GM12874 (cell line): ENCODE measurements around the gene AZIN2.

Source experiments
- TF ChIP-seq, protein P1 (sequence below): IDR thresholded peaks from 2 replicates; pipeline ENCODE4 v1.5.1; 2011; ENCODE audit warnings: low read depth, mild to moderate bottlenecking, control low read depth, low read length, moderate library complexity; ENCODE audit not compliant: insufficient read depth

Gene AZIN2

DNA sequence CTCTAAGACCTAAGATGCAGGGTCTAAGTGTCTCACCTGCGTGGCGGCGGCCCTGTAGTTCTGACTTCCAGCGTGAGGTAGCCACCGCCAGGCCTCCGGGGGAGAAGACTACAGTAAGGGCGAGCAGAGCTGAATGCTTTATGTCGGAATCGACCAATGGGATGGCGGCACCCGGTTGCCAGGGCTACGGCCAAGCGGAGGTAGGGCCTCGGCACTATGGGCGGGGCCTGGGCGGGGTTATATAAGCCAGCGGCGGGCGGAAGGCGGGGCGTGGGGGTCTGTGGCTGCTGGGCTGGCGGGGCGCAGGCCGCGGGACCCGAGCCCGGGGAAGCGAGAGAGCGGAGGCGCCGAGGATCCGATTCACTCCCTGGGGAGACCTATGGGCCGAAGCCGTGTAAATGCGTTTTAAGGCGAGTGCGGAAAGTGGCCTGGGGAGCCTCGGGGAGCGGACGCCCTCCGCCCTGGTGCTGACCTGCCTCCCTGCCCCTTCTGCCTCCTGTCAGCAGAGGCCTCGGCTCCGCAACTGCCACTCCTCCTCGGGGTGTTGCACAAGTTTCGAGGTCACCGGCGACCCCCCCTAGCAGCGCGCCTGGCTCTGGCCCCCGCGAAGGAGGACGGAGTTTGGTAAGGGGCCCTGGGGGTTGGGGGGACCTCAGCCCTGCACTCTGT lies at the start of gene AZIN2:
Gene AZIN2, plus strand, starts transcription at position 269 of the 669 bp plus-strand sequence. CDS start 1,097 bp downstream, outside the sequence.
- TF ChIP-seq, protein P1, sequence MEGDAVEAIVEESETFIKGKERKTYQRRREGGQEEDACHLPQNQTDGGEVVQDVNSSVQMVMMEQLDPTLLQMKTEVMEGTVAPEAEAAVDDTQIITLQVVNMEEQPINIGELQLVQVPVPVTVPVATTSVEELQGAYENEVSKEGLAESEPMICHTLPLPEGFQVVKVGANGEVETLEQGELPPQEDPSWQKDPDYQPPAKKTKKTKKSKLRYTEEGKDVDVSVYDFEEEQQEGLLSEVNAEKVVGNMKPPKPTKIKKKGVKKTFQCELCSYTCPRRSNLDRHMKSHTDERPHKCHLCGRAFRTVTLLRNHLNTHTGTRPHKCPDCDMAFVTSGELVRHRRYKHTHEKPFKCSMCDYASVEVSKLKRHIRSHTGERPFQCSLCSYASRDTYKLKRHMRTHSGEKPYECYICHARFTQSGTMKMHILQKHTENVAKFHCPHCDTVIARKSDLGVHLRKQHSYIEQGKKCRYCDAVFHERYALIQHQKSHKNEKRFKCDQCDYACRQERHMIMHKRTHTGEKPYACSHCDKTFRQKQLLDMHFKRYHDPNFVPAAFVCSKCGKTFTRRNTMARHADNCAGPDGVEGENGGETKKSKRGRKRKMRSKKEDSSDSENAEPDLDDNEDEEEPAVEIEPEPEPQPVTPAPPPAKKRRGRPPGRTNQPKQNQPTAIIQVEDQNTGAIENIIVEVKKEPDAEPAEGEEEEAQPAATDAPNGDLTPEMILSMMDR, result no peak

DNA sequence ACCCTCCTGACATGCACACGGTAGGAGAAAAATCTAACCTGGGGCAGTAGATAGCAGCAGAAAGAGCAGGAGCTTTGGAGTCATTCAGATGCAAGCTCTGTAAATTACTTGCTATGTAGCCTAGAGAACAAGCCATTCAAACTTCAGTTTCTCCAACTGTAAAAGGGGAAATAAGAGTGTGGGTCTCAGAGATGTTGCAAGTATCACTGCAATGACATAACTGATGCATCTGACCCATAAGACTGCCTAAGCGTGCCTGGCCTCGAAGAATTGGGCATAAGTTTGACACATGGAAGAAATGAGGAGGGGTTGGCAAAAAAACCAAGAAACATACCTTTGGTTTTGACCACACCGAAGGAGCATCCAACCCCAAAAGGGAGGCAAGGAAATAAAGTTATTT lies 49.4 kb upstream of the AZIN2 start:
- TF ChIP-seq, protein P1, result no peak

DNA sequence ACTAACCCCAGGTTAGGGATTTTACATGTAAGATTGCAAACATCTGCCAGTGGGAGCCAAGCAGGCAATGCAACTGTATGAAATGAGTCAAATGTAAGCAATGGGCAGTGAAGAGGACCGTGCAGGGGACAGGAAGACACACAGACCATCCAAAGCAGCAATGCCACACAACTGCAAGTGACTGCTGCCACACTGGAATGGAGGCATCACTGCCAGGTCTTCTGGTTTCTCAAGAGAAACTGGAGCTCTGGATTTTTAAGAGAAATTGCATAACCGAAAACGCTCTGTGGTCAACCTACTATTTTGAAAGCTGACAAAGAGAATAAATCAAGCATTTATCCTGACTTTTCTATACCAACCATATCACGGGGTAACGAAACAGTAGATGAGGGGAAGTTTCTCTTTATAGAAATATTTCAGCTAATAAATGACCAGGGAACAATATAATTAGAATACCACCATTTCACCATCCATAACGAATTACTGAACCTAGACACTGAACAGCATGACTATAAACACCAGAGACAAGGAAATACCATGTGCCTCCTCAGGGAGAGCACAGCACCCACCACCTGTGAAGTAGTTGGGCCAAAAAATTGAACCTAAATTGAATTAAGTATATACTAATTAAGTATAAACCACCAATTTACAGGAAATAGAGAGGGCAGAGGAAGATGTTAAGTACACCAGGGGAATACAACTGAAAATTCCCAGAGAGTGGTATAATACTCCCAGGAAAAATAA lies 48.7 kb upstream of the AZIN2 start:
- TF ChIP-seq, protein P1, result no peak

DNA sequence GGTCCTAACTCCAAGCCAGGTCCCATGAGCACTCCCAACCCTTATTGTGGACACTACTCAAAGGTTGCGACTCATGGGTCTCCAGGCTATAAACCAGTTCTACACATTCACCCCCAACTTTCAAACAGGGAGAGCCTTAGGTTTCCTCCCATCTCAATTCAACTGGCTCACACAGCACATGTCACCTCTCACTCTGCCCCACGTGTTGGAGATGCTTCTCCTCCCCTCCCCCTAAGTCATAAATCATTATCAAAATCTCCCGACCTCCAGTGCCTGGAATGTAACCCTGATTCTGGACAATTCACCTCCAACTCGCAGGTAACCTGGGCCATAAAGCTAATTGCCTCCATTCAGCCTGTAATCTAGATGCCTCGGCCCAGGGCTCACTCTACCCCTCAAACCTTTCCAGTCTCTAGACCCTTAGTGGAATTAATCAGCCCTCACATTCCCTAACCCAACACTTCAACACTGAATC lies 44.9 kb upstream of the AZIN2 start:
- TF ChIP-seq, protein P1, result no peak

DNA sequence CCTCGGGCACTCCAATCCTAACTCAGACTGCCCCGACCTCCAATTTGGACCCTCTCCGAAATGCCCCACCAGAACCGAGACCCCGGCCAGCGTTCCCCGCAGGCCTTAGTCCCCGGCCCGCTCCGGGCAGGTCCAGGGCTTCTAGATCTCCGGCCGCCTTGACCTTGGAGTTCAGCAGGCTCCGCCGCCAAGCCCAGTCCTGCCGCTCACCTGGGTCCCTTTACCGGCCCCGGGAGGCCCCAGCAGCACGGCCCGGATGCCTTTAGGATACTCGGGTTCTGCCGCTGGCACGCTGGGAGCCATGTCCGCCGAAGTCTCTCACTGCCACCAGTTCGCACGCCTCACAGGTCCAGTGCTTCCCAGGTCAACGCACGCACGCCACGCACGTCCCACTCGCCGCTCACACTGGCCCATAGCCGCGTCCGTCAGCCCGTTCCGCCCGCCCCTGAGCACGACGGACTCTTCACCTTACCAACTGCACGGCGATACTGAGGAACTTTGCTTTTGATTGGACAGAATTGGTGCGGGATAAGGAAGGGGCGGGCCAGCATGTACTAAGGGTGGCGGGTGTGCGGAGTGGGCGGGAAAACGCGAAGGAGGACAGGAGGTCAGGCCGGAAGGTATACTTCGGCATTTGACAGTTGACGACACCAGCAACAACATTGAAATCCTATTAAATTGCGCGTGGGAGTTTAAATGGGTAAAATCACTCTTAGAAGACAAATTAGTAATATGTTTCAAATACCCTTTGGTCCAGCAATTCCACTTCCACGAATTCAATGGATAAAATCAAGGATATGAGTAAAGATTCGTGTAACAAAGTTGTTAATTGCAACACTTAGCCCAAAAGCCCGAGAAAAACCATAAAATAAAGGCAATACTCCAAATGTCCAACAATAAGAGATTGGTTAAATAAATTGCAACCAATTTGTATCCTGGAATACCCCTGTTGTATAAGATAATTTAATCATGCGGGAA lies 44.1 kb upstream of the AZIN2 start, which contains the start of gene AK2:
Gene AK2, minus strand, starts transcription at position 358 of the 978 bp plus-strand sequence. Its CDS starts 55 bp downstream, at position 303.
- TF ChIP-seq, protein P1, result no peak

DNA sequence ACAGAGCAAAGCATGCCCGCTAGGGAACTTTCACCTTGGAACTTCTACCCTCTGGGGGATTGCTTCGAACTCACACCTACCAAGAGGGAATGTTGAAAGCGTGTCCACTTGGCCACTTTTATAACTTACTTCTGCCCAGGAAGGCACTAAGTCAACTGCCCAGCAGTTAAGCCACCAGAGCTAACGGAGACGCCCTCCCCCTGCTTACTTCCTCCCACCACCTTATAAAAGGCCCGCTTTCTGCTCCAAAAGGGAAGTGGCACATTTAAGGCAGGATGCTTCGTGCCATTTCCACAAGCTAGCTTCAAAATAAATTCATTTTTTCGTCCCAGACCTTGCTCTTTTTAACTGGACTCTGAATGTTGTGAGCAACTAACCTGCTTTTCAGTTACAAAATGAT lies 41.1 kb upstream of the AZIN2 start:
- TF ChIP-seq, protein P1, result no peak
